Measurements from ENCODE around the gene NDUFS6.

The NDUFS6 gene

GRCh38 chr5:1801222-1801966 is at the start of gene NDUFS6:
Gene NDUFS6, plus strand, starts transcription at chr5:1801407. Its CDS starts 11 bp downstream, at chr5:1801418.
- peak; percentile 63 to 65 for DNase-seq

GRCh38 chr5:1751864-1752822 is 49.1 kb upstream of the NDUFS6 start:
- no peak for DNase-seq

GRCh38 chr5:1752881-1753280 is 48.3 kb upstream of the NDUFS6 start:
- no peak for DNase-seq

GRCh38 chr5:1753490-1753889 is 47.7 kb upstream of the NDUFS6 start:
- DNase-seq = no peak

- DNase-seq = no peak
Measured at GRCh38 chr5:1754531-1755220, 46.5 kb upstream of the NDUFS6 start.

- DNase-seq = no peak
Measured at GRCh38 chr5:1755321-1755949, 45.8 kb upstream of the NDUFS6 start.

- no peak for DNase-seq
Measured at GRCh38 chr5:1756481-1756880, 44.7 kb upstream of the NDUFS6 start.

GRCh38 chr5:1757511-1757910 is 43.7 kb upstream of the NDUFS6 start:
- no peak for DNase-seq

GRCh38 chr5:1758574-1758973 is 42.6 kb upstream of the NDUFS6 start:
- no peak for DNase-seq

GRCh38 chr5:1759378-1759970 is 41.7 kb upstream of the NDUFS6 start:
- DNase-seq = no peak

GRCh38 chr5:1760231-1760630 is 41.0 kb upstream of the NDUFS6 start:
- no peak for DNase-seq

GRCh38 chr5:1760656-1761452 is 40.4 kb upstream of the NDUFS6 start:
- no peak for DNase-seq

- no peak for DNase-seq
Measured at GRCh38 chr5:1761453-1761755, 39.8 kb upstream of the NDUFS6 start.

- no peak for DNase-seq
Measured at GRCh38 chr5:1762121-1762882, 38.9 kb upstream of the NDUFS6 start.

- no peak for DNase-seq
Measured at GRCh38 chr5:1762883-1763547, 38.2 kb upstream of the NDUFS6 start.

GRCh38 chr5:1763548-1763911 is 37.7 kb upstream of the NDUFS6 start:
- DNase-seq = peak; percentile 11 to 25

GRCh38 chr5:1763960-1764605 is 37.1 kb upstream of the NDUFS6 start:
- DNase-seq = no peak

- DNase-seq = no peak
Measured at GRCh38 chr5:1764606-1764960, 36.6 kb upstream of the NDUFS6 start.

- DNase-seq = no peak
Measured at GRCh38 chr5:1765141-1765879, 35.9 kb upstream of the NDUFS6 start.

All from Kasumi-1 (cell line).